ENCODE measurements around the gene KIF13A. TPM values are rescaled to one million over a fixed set of nuclear protein-coding genes. Genes with fewer than 3 reads are reported as not detected.

KIF13A gene
- total and polyA plus RNA-seq, 2 donors (not counting 3 experiments of a cell fraction or from before 2014, with no cell fraction given): 24.9 to 65.8 TPM

GRCh38 chr6:17856306-17856705 is 131.1 kb downstream of the KIF13A start:
- no peaks in the 10 kb centered on the region for H3K9me3 ChIP-seq (replicated peaks; ENCODE audit: control insufficient read depth, insufficient read depth, low read length)
- H3K36me3 ChIP-seq (ENCODE audit: control insufficient read depth in 2 of 2, extremely low read depth in 1 of 2, insufficient read depth in 2 of 2, low read length in 2 of 2): no peaks in the 10 kb centered on the region
- TF ChIP-seq MYC (IDR thresholded peaks at IDR 0.05; ENCODE audit: low read depth, low read length): no peak
- no peak for TF ChIP-seq GATA2 (IDR thresholded peaks at IDR 0.05; ENCODE audit: insufficient read depth, insufficient read length, low read depth, low read length)
- no peak for TF ChIP-seq JUN (IDR thresholded peaks at IDR 0.05; ENCODE audit: borderline replicate concordance, insufficient read depth, insufficient read length, low read depth)
- TF ChIP-seq CTCF (IDR thresholded peaks at IDR 0.05; ENCODE audit: extremely low read depth in 1 of 2, insufficient read depth in 1 of 2, low read depth in 1 of 2, low read length in 2 of 2): no peak
- no peak for TF ChIP-seq MAX (IDR thresholded peaks at IDR 0.05; ENCODE audit: insufficient read depth, insufficient read length)
- TF ChIP-seq FOS (IDR thresholded peaks at IDR 0.05; ENCODE audit: borderline replicate concordance, insufficient read depth, low read length): no peak
- TF ChIP-seq EZH2 (IDR thresholded peaks at IDR 0.05; ENCODE audit: borderline replicate concordance, low read depth, low read length, severe bottlenecking): no peak
- TF ChIP-seq POLR2A (IDR thresholded peaks at IDR 0.05; ENCODE audit: low read depth, low read length): no peak
- no peak overlapping the region for H2AFZ ChIP-seq (ENCODE audit: low read depth, low read length)
- H3K4me1 ChIP-seq (ENCODE audit: control insufficient read depth, extremely low read depth, insufficient read depth, low read length): peaks cover 14% of the 10 kb centered on the region
- dilution Hi-C loops (cut with MboI; ENCODE audit: extremely low pct_ligation_motif_present, low sequenced_read_pairs): no loop called here
- BruUV-seq (replicated peaks): no TSS peak
- no peak for FAIRE-seq
- H3K4me3 ChIP-seq (replicated peaks in 1 of 3; ENCODE audit: insufficient read depth in 1 of 3, low read depth in 1 of 3, low read length in 3 of 3): no peak overlapping the region
- DNase-seq (ENCODE audit: low read depth, low spot score): no peak
- H3K4me2 ChIP-seq (ENCODE audit: insufficient read depth, low read length): no peak overlapping the region
- intact Hi-C loops (cut with micrococcal nuclease): no loop called here
- ChIA-PET POLR2A (no interaction called here), CTCF (interaction anchor here (1.2 to 1.4 kb wide), 2 partner anchors 8 to 16 kb away, joined by 3 to 4 read pairs; no protein-coding TSS in a partner anchor)
- no peaks in the 10 kb centered on the region for H3K9me1 ChIP-seq (replicated peaks; ENCODE audit: control insufficient read depth, extremely low read depth, insufficient read depth, low read length)
- H4K20me1 ChIP-seq (replicated peaks; ENCODE audit: control insufficient read depth, extremely low read depth, insufficient read depth, low read length): no peaks in the 10 kb centered on the region
- H3K27ac ChIP-seq (ENCODE audit: insufficient read depth, low read depth, low read length): no peak overlapping the region
- H3K9ac ChIP-seq (replicated peaks; ENCODE audit: extremely low read depth, insufficient read depth, low read length): no peak overlapping the region
- H3K79me2 ChIP-seq (ENCODE audit: control insufficient read depth, insufficient read depth, low read length): no peaks in the 10 kb centered on the region
- no peaks in the 10 kb centered on the region for H3K27me3 ChIP-seq (ENCODE audit: control insufficient read depth in 2 of 2, insufficient read depth in 2 of 2, low read length in 2 of 2)

All from endothelial cell of umbilical vein (primary cell).